HG02884 (cell line): ENCODE measurements around the gene ITPR1.

ENCODE experiments used
- ATAC-seq: cut with Tn5 transposase; IDR thresholded peaks from one replicate; pipeline ENCODE4 v1.9.1; 2021; ENCODE audit warnings: mild to moderate bottlenecking, moderate library complexity; ENCODE audit not compliant: unreplicated experiment

The ITPR1 gene

DNA sequence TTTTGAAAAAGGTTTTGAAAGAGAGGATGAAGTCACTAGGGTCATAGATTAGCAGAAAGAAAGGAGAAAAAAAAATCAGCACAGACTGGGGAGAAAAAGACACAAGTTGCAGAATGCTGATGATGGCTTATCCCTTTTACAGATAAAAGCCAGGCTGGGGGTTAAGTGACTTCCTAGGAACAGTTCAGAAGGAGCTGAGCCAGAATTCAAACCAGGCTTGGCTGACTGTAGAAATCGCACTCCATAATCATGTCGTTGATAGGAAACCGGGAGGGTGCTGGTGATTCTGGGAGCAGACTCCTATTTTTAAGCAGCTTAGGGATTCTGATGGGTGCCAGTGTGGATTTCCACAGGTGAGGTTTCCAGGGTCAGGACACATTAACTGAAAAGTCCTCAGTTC is 326.6 kb downstream of the ITPR1 start:
- ATAC-seq: no peak

DNA sequence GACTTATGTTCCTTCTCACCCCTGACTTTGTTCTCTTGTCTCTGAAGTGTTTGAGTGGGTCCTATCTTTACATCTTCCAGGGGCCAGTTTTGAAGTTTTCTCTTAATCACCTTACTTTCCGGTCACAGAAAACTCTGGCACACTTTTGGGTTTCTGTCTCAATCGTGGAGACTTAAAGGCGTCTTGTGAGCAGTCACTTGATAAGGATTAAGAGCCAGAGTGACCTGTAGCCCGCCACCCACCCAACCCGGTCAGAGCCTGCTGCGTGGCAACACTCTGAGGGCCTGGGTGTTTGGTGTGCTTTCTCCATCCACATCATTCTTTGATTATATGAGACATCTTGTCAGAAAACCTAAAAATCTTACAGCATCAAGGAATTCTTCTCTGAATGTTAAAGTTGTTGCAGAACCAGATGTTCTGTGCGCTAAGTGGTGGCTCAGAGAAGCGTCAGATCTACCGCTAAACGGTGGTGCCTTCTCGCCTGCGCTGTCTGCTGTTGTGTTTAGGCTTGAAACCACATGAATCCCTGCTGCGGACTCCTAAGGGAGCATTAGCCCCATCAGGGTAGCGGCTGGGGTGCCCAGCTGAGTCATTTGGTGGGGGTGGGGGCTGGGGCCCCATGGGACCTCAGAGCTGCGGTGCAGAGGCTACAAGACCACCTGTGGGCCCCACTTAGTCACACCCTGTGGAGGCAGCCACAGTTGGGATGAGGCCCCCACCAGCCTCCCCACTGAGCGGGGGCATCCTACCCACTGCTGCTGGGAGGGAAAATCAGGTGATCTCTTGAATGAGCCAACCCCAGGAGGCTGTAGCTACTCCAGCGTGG is 327.4 kb downstream of the ITPR1 start:
- no peak for ATAC-seq

DNA sequence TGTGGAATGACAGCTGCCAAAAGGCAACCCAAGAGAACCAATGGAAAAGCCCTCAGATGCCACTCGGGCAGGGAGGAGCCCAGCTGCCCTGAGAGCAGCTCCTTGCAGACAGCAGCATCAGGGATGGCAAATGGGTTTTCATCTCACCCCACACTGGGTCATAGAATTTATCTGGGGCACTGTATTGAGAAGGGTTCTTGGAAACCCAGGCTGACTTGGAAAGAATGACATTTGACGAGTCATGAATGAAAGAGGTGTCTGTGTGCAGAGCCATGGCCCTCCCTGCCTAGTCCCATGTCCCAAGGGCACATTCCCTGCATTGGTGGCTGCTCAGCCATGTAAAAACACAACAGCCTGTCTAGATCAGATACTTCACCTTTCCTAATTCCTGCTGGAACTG is 328.2 kb downstream of the ITPR1 start:
- ATAC-seq: no peak

DNA sequence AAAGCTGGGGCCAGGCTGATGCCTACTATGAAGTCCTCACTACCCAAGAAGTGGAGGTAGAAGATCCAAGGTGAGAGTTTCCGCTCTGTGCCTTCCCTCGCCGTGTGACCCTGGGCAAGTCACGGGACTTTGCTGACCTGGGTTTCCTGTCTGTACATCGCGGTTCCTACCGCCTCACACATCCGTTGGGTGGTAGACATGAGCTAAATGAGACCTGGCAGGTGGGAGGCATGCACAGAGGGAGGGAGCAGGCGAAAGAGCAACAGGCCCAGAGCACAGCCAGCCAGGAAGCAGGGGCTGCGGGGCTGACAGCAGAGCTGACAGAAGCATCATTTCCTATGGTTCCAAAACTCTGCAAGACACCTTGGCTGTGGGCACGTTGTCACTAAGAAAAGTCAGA is 328.8 kb downstream of the ITPR1 start:
- peak; percentile 42 for ATAC-seq

DNA sequence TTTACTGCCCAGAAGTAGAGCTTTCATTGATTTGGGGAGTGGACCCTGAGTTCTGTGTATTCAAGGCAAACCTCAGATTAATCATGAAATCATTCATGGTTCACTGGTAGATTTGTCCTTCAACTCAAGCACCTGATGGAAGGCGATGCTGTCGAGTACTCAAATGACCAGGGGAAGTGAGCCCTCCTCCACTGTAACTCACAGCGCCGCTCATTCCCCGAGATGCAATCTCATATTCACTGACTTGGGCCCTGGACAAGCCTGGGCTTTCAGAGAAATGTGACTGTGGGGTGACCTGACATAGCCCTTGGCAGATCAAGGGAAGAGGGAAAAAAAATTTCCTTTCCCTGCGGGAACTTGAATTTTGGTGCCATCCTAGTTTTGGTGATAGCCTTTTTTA is 329.4 kb downstream of the ITPR1 start:
- ATAC-seq: no peak

DNA sequence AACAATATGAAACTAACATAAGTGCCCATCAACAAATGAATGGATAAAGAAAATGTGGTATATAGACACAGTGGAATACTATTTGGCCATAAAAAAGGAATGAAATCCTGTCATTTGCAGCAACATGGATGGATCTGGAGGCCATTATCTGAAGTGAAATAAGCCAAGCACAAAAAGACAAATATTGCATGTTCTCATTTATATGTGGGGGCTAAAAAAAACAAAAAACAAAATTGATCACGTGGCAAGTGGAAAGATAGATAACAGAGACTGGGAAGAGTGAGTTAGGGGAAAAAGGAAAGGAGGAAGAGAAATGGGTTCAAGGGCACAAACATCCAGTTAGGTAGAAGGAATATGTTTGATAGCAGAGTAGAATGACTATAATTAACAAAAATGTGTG is 330.2 kb downstream of the ITPR1 start:
- ATAC-seq: no peak

DNA sequence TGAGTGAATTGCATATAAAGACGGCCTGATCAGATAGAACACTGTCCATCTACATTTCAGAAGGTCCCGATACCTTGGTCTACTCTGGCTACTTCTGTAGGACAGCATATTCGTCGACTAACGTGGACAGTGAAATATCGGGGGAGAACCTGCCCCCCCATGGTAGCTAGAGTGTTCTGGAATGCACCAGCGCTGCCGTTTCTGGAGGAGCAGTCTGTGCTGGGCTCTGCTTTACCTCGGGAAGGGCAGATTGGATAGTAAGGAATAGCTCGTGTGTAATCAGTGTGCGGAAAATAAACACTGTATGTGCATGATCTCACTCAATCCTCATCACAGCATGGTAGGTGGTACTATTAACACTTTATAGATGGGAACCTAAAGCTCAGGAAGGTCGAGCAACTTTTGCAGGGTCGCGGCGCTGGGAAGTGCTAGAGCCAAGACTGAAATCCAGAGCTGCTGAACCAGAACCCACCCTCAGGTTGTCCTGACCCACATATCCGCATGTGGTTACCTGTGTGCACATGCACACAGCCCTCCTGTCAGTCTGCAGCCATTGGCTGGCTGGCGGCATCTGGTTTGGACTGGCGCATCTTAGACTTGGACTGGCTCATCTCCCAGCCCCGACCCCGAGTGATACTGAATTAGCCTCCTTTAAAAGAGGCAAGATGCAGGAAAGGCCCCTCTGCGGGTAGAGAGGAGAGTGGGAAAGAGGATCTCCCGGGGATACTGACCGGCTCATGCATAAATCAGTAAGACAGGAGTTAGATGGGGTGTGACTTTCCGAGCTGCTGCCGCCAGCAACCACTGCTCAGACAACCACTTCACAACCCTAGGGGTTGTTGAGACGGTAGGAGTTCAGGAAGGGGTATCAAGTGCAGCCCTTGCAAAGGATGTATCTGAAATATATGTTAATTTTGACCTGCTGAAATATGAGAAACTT is 331.1 kb downstream of the ITPR1 start:
- ATAC-seq: no peak

DNA sequence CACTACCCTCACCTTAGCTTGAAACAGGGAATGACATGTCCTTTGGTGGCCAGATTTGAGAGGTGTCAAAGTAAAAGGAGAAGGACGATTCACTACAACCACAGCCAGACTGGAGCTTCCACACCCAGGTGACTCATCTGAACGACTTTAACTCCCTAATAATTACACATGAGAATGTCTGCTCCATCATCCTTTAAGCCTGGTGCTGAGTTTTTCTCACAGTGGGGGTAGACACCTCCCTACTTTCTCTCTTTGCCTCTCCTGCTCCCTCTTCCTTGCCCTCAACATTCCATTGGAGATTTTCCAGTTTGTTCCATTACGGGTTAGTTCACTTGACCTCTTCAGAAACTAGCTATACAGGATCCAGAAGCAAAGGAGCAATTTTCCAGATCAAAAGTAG is 331.8 kb downstream of the ITPR1 start:
- no peak for ATAC-seq

DNA sequence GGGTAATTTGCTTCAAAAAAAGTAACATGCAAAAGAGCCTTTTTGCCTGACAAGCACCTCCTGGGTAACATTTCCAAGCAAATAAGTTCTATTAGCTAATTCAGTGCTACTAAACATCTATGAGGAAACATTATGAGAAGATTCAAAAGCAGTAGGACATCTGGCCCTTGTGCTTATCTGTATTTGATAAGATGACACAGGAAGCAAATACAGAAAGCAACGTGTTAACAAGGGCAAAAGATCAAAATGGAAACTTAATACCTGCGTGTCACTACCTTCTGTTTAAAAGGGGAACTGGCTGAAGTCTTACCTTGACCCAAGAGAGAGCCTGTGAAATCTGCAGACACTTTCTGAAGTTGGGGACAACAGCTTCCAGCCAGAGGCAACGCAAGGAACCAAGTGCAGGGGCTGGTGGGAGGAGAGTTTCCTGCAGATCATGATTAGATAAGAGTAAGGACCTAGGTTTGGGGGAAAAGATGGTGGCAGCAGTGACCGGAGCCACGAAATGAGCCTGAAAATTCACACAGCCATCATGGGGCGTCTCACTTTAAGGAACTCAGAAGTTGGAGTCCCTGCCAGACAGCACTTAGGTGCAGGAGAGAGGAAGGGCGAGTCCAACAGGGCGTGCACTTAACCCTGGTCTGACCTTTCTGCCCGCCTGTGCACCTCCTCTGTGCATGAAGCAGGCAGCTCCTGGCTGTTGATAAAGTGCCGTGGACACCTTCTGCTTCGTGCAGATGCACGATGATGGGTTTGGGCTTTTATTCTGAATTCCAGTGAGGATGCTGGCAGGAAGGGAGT is 332.5 kb downstream of the ITPR1 start:
- no peak for ATAC-seq

DNA sequence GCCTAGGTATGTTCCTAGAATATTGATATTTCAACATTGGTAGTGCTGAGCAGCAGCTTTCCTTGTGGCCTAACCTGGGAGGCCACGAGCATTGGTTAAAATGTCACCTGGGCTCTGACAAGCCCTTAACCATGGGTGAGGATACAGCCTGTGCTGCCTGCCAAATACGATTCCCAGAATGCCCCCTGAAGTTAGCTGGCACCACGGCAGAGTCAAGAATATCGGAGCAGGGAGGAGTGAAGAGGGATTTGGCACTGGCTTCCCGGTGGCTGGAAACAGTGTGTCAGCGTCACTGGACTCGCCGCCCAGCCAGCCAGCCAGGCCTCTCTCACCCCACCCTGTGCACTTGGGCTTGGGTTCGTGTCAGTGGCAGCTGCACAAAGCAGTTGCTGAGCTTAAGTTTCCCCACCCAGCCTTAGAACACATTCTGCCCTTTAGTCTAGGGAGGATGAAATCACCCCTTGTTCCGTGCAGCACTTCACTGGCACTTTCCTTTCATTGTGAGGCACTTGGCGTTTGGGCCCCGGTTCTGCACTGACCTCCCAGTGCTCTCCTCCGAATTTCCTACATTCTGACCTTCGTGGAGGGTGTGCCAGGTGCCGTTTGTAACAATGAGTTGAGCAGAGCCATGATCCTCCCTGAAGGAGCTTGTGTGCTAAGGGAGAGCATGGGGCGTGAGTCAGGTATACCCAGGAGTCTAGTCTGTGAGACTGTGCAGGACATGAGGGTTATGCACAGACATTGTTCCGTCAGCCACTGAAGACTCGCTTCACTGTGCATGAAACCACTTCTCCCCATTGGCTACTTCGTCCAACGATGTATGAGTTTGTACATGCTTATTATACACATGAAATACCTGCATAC is 333.3 kb downstream of the ITPR1 start:
- ATAC-seq: no peak

DNA sequence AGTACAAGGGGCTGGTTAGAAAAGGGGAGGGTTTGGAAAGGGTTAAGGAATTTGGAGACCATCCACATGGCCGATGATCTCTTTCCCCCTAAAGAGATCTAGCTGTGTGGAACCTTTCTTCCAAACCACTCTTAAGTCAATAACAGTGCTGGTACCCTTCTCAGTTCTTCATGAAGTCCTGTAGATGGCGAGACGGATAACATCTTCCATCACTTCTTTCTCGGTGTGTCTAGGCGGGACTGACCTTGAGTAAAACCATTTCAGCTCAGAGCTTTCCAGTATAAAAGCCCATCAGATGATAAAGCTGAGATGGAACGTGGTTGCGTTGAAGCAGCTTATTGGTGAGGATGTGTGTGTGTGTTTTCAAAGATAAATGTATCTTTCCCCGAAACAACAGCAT is 334.6 kb downstream of the ITPR1 start:
- no peak for ATAC-seq

DNA sequence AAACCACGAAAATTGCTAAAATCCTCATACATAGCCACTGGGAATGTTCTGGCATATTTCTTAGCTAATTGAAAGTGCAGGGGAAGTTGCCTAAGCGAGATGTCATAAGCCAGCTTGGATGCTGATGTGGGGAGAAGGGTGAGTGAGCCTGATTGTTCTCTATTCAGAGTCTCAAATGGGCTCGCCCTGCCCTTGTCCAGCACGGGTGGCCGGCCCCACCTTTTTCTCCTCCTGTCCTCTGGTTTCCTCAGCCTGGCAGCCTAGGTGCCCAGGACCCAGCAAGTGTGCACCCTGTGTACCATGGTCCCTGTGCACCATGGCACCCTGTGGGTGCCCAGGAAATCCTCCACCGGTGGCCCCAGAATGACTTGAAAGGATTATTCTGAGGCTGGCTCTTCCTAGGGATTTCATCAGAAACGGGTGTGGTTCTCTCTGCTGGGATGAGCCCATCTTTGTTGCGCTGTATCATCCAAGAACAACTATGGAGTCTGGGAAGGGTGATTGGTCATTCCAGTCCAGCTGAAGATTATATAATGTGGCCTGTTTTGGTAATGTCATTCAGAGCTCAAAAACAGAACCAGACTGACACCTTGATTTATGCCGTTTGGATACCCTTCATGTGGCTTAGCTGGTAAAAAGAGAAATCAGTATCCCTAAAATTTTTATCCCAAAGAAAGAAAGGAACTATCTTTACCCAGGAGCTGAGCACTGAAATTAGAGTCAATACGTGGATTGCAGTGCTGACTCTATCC is 335.3 kb downstream of the ITPR1 start:
- ATAC-seq: no peak

DNA sequence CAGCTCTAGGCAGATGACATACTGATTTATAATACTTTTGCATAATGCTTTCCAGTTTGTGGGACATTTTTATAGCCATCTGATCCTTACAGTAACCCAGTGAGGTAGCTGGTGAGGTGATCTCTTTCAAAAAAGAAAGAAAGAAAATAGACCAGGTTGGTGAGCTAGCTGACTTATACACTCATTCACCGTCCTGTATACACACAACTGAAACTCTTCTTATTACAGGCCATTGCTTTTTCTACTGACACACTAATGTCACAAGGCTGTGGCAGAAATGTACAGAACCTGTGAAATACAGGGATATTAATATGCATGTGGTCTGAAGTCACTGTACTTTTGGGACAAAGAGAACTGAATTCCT is 335.9 kb downstream of the ITPR1 start:
- ATAC-seq: peak; percentile 31

DNA sequence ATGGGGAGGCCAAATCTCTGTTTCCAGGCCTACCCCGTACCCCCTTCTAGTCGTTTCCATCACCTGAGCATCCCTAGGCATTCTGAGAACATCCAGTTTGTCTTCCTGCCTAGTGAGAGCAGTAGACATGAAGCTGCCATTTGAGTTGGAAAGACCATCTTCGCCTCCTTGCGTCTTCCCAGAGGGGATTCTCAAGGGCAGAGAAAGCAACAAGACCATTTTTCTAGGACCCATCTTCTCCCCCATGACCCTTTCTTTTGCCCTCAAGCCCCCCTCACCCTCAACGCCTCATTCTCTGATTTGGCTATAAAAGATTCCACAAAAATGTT is 337.4 kb downstream of the ITPR1 start:
- ATAC-seq: no peak

DNA sequence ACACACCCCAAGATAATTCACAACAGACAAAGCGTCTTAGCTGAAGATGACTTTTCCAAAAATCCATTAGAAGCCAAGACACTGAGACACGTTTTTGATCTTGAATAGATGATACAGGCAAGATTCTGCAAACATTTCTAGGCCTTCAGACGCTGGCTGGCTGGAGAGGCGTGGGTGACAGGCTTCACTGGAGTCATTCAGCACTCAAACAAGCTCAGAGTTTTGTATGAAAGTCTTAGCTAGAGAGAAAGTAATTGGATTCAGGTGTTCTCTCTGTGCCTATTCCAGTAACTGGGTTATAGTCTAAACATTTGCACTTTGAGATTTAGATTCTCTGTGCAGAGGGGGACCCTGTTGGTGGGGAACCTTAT is 338.4 kb downstream of the ITPR1 start:
- no peak for ATAC-seq

DNA sequence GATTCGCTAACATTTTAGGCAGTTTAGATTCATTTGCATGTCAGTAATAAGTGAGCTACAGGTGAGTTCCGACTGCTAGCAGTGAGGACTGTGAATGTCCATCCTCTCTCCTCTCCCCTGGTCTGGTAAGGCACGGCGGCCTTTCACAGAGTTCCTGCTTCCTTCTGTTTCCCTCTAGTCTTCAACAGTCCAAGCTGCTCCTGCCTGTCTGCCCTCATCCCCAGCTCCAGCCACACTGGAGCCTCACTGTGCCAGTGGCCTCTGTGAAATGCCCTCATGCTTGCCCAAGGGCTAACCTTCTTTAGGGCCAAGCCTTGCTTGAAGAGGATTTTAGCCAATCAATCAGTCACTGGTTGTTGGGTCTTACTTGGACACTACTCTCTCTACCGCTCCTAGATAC is 340.3 kb downstream of the ITPR1 start:
- ATAC-seq: no peak

DNA sequence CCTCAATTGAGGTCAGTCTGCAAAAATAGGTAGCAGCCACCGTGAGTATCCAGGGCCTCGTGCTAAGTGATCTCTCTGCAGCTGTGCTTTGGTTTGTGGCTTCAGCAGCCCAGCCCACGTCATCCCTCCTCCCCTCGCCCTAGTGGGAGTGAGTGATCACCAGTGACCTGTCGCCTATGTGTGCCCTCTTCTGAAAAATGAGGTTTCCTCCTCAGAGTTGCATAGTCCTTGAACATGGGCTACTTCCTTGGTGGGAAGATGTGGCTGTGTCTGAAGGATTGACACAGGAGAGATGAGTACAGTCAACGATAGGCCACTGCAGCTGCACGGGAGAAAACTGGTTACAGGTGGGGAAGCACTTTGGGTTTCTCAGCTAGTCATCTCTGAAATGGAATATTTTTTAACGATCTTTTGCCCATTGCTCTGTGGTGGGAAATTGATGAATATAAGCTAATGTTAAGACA is 341.3 kb downstream of the ITPR1 start:
- peak; percentile 60 for ATAC-seq

DNA sequence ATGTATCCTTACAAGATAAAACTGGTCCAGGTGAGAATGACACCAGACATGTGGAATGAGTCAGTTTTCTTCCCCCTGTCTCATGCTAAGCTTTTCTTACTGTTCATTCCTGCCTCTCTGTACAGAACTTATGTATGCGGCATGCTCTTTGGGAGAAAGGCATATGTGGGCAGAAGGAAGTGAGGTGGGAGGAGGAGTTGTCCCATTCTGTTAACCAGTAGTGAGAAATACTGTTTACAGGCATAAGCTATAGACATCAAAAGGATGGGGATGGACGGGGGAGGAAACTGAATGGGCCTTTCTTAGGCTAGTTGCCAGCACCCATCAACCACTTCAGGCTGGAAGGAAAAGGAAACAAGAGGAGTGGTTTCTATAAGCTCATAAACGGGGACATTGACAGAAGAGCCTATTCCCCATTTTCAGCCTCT is 342.5 kb downstream of the ITPR1 start:
- no peak for ATAC-seq

DNA sequence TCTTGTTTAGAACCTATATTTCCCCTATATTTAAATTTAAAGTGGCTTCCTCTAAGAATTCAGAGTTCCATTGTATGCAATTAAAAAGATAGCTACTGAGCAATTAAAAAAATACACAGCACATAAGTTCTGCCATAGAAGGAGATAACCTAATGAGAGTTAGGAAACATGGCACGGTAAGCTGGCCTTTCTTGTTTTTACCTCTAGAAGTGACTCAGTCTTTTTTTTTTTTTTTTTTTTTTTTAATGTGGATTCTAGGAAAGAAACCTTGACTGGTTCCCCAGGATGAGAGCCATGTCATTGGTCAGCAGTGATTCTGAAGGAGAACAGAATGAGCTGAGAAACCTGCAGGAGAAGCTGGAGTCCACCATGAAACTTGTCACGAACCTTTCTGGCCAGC is 343.4 kb downstream of the ITPR1 start:
- ATAC-seq: no peak
